Measurements from ENCODE around the gene HSPB1.
"Not testable (repeated sequence)": the region's sequence is repeated elsewhere in the genome, so short reads cannot be mapped to it uniquely, and the experiment has no call there.

The HSPB1 gene

GRCh38 chr7:76333511-76334101 is 31.1 kb downstream of the HSPB1 start:
- no peak for DNase-seq (ENCODE audit: low read depth in 2 of 2)

- DNase-seq (ENCODE audit: low read depth in 2 of 2) = no peak
Observed at GRCh38 chr7:76334320-76334967, 32.0 kb downstream of the HSPB1 start.

- DNase-seq (ENCODE audit: low read depth in 2 of 2) = not testable (repeated sequence)
Observed at GRCh38 chr7:76335417-76335816, 32.9 kb downstream of the HSPB1 start.

- DNase-seq (ENCODE audit: low read depth in 2 of 2) = no peak
Observed at GRCh38 chr7:76336094-76336493, 33.6 kb downstream of the HSPB1 start.

- no peak for DNase-seq (ENCODE audit: low read depth in 2 of 2)
Observed at GRCh38 chr7:76337147-76337546, 34.7 kb downstream of the HSPB1 start.

GRCh38 chr7:76338298-76339084 is 36.0 kb downstream of the HSPB1 start:
- no peak for DNase-seq (ENCODE audit: low read depth in 2 of 2)

GRCh38 chr7:76340617-76341131 is 38.2 kb downstream of the HSPB1 start:
- no peak for DNase-seq (ENCODE audit: low read depth in 2 of 2)

- no peak for DNase-seq (ENCODE audit: low read depth in 2 of 2)
Observed at GRCh38 chr7:76342222-76342621, 39.7 kb downstream of the HSPB1 start.

- DNase-seq (ENCODE audit: low read depth in 2 of 2) = no peak
Observed at GRCh38 chr7:76343294-76343930, 40.9 kb downstream of the HSPB1 start.

- DNase-seq (ENCODE audit: low read depth in 2 of 2) = no peak
Observed at GRCh38 chr7:76343931-76344321, 41.5 kb downstream of the HSPB1 start.

- DNase-seq (ENCODE audit: low read depth in 2 of 2) = no peak
Observed at GRCh38 chr7:76346097-76346496, 43.6 kb downstream of the HSPB1 start.

GRCh38 chr7:76346778-76347177 is 44.3 kb downstream of the HSPB1 start:
- DNase-seq (ENCODE audit: low read depth in 2 of 2) = no peak

- DNase-seq (ENCODE audit: low read depth in 2 of 2) = no peak
Observed at GRCh38 chr7:76347710-76348109, 45.2 kb downstream of the HSPB1 start.

GRCh38 chr7:76349313-76349885 is 46.9 kb downstream of the HSPB1 start:
- DNase-seq (ENCODE audit: low read depth in 2 of 2) = no peak

- DNase-seq (ENCODE audit: low read depth in 2 of 2) = no peak
Observed at GRCh38 chr7:76351372-76351771, 48.9 kb downstream of the HSPB1 start.

GRCh38 chr7:76352193-76352592 is 49.7 kb downstream of the HSPB1 start:
- DNase-seq (ENCODE audit: low read depth in 2 of 2) = no peak

GRCh38 chr7:76353744-76354143 is 51.3 kb downstream of the HSPB1 start:
- DNase-seq (ENCODE audit: low read depth in 2 of 2) = no peak
